ENCODE data around the gene BMP8B.

- TF ChIP-seq, protein P1, sequence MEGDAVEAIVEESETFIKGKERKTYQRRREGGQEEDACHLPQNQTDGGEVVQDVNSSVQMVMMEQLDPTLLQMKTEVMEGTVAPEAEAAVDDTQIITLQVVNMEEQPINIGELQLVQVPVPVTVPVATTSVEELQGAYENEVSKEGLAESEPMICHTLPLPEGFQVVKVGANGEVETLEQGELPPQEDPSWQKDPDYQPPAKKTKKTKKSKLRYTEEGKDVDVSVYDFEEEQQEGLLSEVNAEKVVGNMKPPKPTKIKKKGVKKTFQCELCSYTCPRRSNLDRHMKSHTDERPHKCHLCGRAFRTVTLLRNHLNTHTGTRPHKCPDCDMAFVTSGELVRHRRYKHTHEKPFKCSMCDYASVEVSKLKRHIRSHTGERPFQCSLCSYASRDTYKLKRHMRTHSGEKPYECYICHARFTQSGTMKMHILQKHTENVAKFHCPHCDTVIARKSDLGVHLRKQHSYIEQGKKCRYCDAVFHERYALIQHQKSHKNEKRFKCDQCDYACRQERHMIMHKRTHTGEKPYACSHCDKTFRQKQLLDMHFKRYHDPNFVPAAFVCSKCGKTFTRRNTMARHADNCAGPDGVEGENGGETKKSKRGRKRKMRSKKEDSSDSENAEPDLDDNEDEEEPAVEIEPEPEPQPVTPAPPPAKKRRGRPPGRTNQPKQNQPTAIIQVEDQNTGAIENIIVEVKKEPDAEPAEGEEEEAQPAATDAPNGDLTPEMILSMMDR (IDR thresholded peaks at IDR 0.05): no peak
- TF ChIP-seq POLR2A (IDR thresholded peaks at IDR 0.05; ENCODE audit: low read depth) (no peak), POLR2AphosphoS5 (IDR thresholded peaks at IDR 0.05) (no peak), EP300 (IDR thresholded peaks at IDR 0.05) (no peak)
Observed at GRCh38 chr1:39827201-39827600, 38.5 kb upstream of the BMP8B start.
